Mesothelial cell of epicardium (in vitro differentiated cells): ENCODE data around the gene ZIC1. TPM values are rescaled to one million over a fixed set of nuclear protein-coding genes. Genes with fewer than 3 reads are reported as not detected.

Experiments used
- DNase-seq, 2 experiments: peaks; one replicate each; pipeline ENCODE4 v3.0.0; 2021; ENCODE audit warnings: low spot score in 2 of 2; ENCODE audit not compliant: unreplicated experiment in 2 of 2
- H3K27ac Mint-ChIP-seq: 2 replicates; pipeline ENCODE4 v1.8.0; 2021; ENCODE audit warnings: mixed read lengths
- H3K27me3 Mint-ChIP-seq: 2 replicates; pipeline ENCODE4 v1.8.0; 2021; ENCODE audit warnings: low read depth, mixed read lengths
- H3K36me3 Mint-ChIP-seq: 2 replicates; pipeline ENCODE4 v1.8.0; 2021; ENCODE audit warnings: mixed read lengths
- H3K4me1 Mint-ChIP-seq: 2 replicates; pipeline ENCODE4 v1.8.0; 2021; ENCODE audit warnings: mixed read lengths
- H3K4me3 Mint-ChIP-seq: 2 replicates; pipeline ENCODE4 v1.8.0; 2021; ENCODE audit warnings: mild to moderate bottlenecking, moderate library complexity, mixed read lengths
- H3K9me3 Mint-ChIP-seq: 2 replicates; pipeline ENCODE4 v1.8.0; 2021; ENCODE audit warnings: mixed read lengths
- total RNA-seq: library from RNA; stranded (reverse); gene quantifications from 3 replicates; pipeline ENCODE4 v1.2.1, GENCODE V29; 2021
- TF ChIP-seq, protein P1 (sequence below): fragments of 200-600 bp; sonication (generic); IDR thresholded peaks from one replicate; pipeline ENCODE4 v1.5.0; 2021; ENCODE audit warnings: antibody characterized with exemption; ENCODE audit not compliant: unreplicated experiment

ZIC1 gene
- total RNA-seq, 1 donor from 2014 or later, result 0.22 TPM

- DNase-seq, result no peak
- Mint-ChIP-seq H3K4me3 (no peak overlapping the region), H3K9me3 (no peaks in the 10 kb centered on the region), H3K4me1 (peaks cover 15% of the 10 kb centered on the region), H3K27ac (no peak overlapping the region), H3K27me3 (peaks cover 99% of the 10 kb centered on the region), H3K36me3 (no peaks in the 10 kb centered on the region)
- TF ChIP-seq, protein P1, sequence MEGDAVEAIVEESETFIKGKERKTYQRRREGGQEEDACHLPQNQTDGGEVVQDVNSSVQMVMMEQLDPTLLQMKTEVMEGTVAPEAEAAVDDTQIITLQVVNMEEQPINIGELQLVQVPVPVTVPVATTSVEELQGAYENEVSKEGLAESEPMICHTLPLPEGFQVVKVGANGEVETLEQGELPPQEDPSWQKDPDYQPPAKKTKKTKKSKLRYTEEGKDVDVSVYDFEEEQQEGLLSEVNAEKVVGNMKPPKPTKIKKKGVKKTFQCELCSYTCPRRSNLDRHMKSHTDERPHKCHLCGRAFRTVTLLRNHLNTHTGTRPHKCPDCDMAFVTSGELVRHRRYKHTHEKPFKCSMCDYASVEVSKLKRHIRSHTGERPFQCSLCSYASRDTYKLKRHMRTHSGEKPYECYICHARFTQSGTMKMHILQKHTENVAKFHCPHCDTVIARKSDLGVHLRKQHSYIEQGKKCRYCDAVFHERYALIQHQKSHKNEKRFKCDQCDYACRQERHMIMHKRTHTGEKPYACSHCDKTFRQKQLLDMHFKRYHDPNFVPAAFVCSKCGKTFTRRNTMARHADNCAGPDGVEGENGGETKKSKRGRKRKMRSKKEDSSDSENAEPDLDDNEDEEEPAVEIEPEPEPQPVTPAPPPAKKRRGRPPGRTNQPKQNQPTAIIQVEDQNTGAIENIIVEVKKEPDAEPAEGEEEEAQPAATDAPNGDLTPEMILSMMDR, result no peak
Measured at GRCh38 chr3:147407498-147408187, 1.5 kb upstream of the ZIC1 start.

DNA sequence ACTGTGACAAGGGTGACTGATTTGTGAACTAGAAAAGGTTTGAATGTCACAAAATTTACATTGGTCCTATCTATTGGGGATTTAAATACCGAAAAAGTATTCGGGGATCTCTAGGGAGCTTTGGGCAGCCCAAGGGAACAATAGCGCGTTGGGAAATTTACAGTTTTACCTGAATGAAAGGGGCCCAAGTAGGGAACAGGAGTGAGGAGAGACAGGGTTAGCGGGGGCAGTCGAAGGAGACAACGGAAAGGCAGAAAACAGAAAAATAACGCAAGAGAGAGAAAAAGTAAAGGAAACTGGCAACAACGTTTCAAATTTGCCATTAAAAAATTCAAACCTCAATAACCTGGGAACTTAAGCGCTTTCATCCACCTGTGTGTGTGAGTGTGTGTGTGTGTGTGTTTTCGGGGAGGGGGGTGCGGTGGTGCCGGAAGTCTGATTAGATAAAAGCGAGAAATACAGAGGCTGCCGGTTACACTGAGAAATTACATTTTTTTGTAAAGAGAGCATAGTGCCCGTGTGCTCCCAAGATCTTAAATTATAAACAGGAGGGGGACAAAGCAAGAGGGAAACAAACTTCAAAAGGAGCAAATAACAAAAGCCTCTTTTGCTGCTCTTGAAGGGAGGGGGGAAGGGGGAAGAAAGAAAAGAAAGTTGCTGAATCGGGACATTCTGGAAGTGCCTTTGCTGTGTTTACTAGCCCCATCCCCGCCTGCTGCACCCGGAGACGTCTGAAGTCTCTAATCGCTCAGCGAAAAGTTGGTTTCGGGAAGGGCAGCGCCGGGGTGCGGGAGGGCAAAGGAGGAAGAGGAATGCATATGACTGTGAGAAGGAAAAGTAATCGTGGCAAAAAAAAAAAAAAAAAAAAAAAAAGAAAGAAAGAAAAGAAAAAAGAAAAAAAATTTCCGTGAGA, 721 bp upstream of the ZIC1 start:
- H3K36me3 Mint-ChIP-seq, result no peaks in the 10 kb centered on the region
- peaks cover 18% of the 10 kb centered on the region for H3K4me1 Mint-ChIP-seq
- H3K9me3 Mint-ChIP-seq, result no peaks in the 10 kb centered on the region
- H3K4me3 Mint-ChIP-seq, result peak overlapping the region; percentile 36
- no peak for DNase-seq
- TF ChIP-seq, protein P1, result no peak
- H3K27ac Mint-ChIP-seq, result no peak overlapping the region
- peaks cover 99% of the 10 kb centered on the region for H3K27me3 Mint-ChIP-seq

DNA sequence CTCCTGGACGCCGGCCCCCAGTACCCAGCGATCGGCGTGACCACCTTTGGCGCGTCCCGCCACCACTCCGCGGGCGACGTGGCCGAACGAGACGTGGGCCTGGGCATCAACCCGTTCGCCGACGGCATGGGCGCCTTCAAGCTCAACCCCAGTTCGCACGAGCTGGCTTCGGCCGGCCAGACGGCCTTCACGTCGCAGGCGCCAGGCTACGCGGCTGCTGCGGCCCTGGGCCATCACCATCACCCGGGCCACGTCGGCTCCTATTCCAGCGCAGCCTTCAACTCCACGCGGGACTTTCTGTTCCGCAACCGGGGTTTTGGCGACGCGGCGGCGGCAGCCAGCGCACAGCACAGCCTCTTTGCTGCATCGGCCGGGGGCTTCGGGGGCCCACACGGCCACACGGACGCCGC, 956 bp downstream of the ZIC1 start:
- Mint-ChIP-seq H3K9me3 (no peaks in the 10 kb centered on the region), H3K4me1 (peaks cover 18% of the 10 kb centered on the region), H3K4me3 (no peak overlapping the region), H3K36me3 (no peaks in the 10 kb centered on the region), H3K27ac (no peak overlapping the region), H3K27me3 (peaks cover 97% of the 10 kb centered on the region)
- TF ChIP-seq, protein P1, result no peak
- DNase-seq, result no peak

- no peak for DNase-seq
- H3K9me3 Mint-ChIP-seq, result no peaks in the 10 kb centered on the region
- H3K4me1 Mint-ChIP-seq, result peaks cover 18% of the 10 kb centered on the region
- H3K4me3 Mint-ChIP-seq, result peak overlapping the region; percentile 54
- no peak overlapping the region for H3K27ac Mint-ChIP-seq
- H3K36me3 Mint-ChIP-seq, result no peaks in the 10 kb centered on the region
- TF ChIP-seq, protein P1, result no peak
- peaks cover 97% of the 10 kb centered on the region for H3K27me3 Mint-ChIP-seq
Measured at GRCh38 chr3:147410526-147411237, 1.5 kb downstream of the ZIC1 start.

GRCh38 chr3:147411238-147411814, 2.2 kb downstream of the ZIC1 start:
- Mint-ChIP-seq H3K4me1 (peaks cover 18% of the 10 kb centered on the region), H3K9me3 (no peaks in the 10 kb centered on the region), H3K27me3 (peaks cover 97% of the 10 kb centered on the region), H3K27ac (no peak overlapping the region), H3K36me3 (no peaks in the 10 kb centered on the region), H3K4me3 (peak overlapping the region; percentile 54)
- DNase-seq, result no peak
- TF ChIP-seq, protein P1, result no peak
